ENCODE measurements around the gene RNF40. TPM values are rescaled to one million over a fixed set of nuclear protein-coding genes. Genes with fewer than 3 reads are reported as not detected.
A peak's percentile ranks its signal among the peaks of the same experiment; 100 is the strongest.
"Not testable (repeated sequence)": the region's sequence is repeated elsewhere in the genome, so short reads cannot be mapped to it uniquely, and the experiment has no call there.

RNF40 gene
- total RNA-seq, 4 donors from 2014 or later: 55.3 to 105 (median 77.8) TPM

DNA sequence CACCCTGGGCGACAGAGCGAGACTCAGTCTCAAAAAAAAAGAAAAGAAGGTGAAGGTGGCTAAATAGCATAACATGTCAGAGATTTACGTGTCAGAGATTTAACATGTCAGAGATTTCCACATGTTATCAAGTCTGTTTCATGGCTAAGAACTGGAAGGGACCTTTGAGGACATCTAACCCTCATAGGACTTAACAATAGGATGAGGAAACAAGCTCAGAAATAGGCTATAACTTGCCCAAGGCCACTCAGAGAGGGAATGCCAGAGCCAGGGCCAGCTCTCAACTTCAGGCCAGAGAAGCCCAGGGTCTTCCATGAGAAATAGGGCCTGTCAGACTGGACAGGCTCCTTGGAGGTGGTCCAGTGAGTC, 51.7 kb downstream of the RNF40 start:
- TF ChIP-seq, protein P1, sequence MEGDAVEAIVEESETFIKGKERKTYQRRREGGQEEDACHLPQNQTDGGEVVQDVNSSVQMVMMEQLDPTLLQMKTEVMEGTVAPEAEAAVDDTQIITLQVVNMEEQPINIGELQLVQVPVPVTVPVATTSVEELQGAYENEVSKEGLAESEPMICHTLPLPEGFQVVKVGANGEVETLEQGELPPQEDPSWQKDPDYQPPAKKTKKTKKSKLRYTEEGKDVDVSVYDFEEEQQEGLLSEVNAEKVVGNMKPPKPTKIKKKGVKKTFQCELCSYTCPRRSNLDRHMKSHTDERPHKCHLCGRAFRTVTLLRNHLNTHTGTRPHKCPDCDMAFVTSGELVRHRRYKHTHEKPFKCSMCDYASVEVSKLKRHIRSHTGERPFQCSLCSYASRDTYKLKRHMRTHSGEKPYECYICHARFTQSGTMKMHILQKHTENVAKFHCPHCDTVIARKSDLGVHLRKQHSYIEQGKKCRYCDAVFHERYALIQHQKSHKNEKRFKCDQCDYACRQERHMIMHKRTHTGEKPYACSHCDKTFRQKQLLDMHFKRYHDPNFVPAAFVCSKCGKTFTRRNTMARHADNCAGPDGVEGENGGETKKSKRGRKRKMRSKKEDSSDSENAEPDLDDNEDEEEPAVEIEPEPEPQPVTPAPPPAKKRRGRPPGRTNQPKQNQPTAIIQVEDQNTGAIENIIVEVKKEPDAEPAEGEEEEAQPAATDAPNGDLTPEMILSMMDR (IDR thresholded peaks at IDR 0.05): no peak
- TF ChIP-seq EP300 (IDR thresholded peaks at IDR 0.05; ENCODE audit: low read depth) (no peak), POLR2A (IDR thresholded peaks at IDR 0.05) (no peak), POLR2AphosphoS5 (IDR thresholded peaks at IDR 0.05) (no peak)
- intact Hi-C loops (cut with DNase I; ENCODE audit: low total_unique reads): loop anchor here (5.0 kb wide), 1 partner anchor 58 kb away; no protein-coding TSS in a partner anchor
- H3K36me3 ChIP-seq: no peaks in the 10 kb centered on the region
- H3K9me3 ChIP-seq: no peaks in the 10 kb centered on the region
- H3K4me1 ChIP-seq: peaks cover 0 to 20% (median 8%) of the 10 kb centered on the region in 4 donors
- no peaks in the 10 kb centered on the region for H3K27me3 ChIP-seq
- in situ Hi-C loops (cut with MboI; ENCODE audit: low pct_ligation_motif_present in 1 of 4, low pct_unique_long_range_greater_than_20kb in 1 of 4, low sequenced_read_pairs in 3 of 4): no loop called here
- peak overlapping the region; percentile 12 to 58 (median 42) for H3K4me3 ChIP-seq
- H3K27ac ChIP-seq: peak overlapping the region; percentile 83 to 90 (median 86)
- 90% methylated on average over 3 of the region's 3 CpGs; no CpG with 5 or more reads in 1 of the 2 donors for WGBS, 2 donors (ENCODE audit: low coverage in 1 of 2)
- no peak for DNase-seq

DNA sequence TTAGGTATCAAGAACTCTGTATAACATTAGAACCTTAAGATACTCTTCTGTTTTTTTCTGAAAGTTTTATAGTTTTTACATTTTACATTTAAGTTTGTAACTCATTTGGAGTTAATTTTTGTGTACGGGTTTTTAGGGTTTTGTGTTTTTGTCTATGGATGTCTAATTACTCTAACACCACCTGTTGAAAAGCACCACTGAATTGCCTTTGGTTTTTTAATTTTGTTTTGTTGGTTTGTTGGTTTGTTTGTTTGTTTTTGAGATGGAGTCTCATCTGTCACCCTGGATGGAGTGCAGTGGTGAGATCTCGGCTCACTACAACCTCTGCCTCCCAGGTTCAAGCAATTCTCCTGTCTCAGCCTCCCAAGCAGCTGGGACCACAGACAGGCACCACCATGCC, 54.6 kb downstream of the RNF40 start:
- TF ChIP-seq POLR2AphosphoS5 (IDR thresholded peaks at IDR 0.05): no peak
- TF ChIP-seq EP300 (IDR thresholded peaks at IDR 0.05; ENCODE audit: low read depth): no peak
- TF ChIP-seq, protein P1 (IDR thresholded peaks at IDR 0.05): no peak
- no peak for TF ChIP-seq POLR2A (IDR thresholded peaks at IDR 0.05)
- H3K9me3 ChIP-seq: no peaks in the 10 kb centered on the region
- in situ Hi-C loops (cut with MboI; ENCODE audit: low pct_ligation_motif_present in 1 of 4, low pct_unique_long_range_greater_than_20kb in 1 of 4, low sequenced_read_pairs in 3 of 4): no loop called here
- intact Hi-C loops (cut with DNase I; ENCODE audit: low total_unique reads): no loop called here
- DNase-seq: no peak
- 57 to 63% methylated on average over 2 of the region's 2 CpGs for WGBS, 2 donors (ENCODE audit: low coverage in 1 of 2)
- no peaks in the 10 kb centered on the region for H3K27me3 ChIP-seq
- no peak overlapping the region for H3K4me3 ChIP-seq
- peaks cover 0 to 30% (median 10%) of the 10 kb centered on the region in 4 donors for H3K4me1 ChIP-seq
- H3K36me3 ChIP-seq: no peaks in the 10 kb centered on the region
- no peak overlapping the region for H3K27ac ChIP-seq

DNA sequence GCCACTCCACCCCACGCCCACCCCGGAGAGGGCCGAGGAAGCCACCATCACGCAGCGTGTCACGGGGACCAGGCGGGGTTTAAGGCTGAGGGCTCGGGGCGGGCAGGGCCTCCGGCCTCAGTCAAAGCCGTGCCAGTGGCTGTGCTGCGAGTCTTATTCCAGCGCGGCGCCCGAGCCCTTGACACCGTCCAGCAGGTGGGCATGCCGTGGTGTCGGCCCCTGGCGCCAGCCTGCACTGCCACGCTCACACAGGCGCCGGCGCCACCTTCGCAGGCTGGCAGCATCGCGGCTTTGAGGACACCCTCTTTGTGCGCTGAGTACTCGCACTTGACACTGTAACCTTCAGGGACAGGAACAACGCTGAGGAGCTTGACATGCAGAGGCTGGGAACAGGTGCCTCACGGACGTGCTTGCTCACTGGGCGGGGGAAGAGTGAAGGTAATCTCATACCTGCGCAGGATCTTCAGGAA, 58.9 kb downstream of the RNF40 start:
- peak overlapping the region in 3 of 4 donors; percentile 34 to 61 (median 51) for H3K27ac ChIP-seq

DNA sequence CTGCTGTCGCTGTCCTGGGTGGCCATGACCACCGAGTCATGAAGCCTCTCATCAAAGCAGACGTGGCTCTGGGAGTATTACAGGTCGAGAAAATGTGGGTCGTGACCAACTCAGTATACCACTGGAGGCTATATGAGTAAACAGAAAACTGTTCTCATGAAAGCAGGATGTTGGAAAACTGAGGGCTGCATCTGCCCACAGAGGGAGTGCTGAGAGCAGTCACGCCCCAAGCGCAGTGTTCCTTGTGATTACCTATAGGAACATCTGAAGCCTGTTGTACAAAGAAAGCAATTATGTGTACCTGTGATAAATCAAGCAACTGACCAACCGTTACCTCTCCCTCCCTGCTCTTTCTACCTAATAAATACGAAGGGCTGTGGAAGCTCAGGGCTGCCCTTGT, 59.3 kb downstream of the RNF40 start:
- in situ Hi-C loops (cut with MboI; ENCODE audit: low pct_ligation_motif_present in 1 of 4, low pct_unique_long_range_greater_than_20kb in 1 of 4, low sequenced_read_pairs in 3 of 4); intact Hi-C loops (cut with DNase I; ENCODE audit: low total_unique reads); H3K9me3 ChIP-seq; H3K27me3 ChIP-seq; H3K36me3 ChIP-seq; H3K4me3 ChIP-seq: not testable (repeated sequence)
- H3K4me1 ChIP-seq: peaks cover 0 to 18% (median 2%) of the 10 kb centered on the region in 4 donors
- peak overlapping the region in 3 of 4 donors; percentile 34 to 61 (median 51) for H3K27ac ChIP-seq
- 30 to 67% methylated on average over 2 to 9 of the region's 9 CpGs for WGBS, 2 donors (ENCODE audit: low coverage in 1 of 2)
- DNase-seq: peak; percentile 57

More for the DNA sequence above, 58.9 kb downstream of the RNF40 start:
- H3K36me3 ChIP-seq: no peaks in the 10 kb centered on the region
- TF ChIP-seq, protein P1 (IDR thresholded peaks at IDR 0.05): no peak
- no peak for TF ChIP-seq EP300 (IDR thresholded peaks at IDR 0.05; ENCODE audit: low read depth)
- TF ChIP-seq POLR2AphosphoS5 (IDR thresholded peaks at IDR 0.05): no peak
- 87% methylated on average over 31 of the region's 34 CpGs; no CpG with 5 or more reads in 1 of the 2 donors for WGBS, 2 donors (ENCODE audit: low coverage in 1 of 2)
- peak; percentile 25 for DNase-seq
- intact Hi-C loops (cut with DNase I; ENCODE audit: low total_unique reads): no loop called here
- H3K27me3 ChIP-seq: no peaks in the 10 kb centered on the region
- no peak overlapping the region for H3K4me3 ChIP-seq
- H3K4me1 ChIP-seq: peaks cover 0 to 18% (median 2%) of the 10 kb centered on the region in 4 donors
- no peaks in the 10 kb centered on the region for H3K9me3 ChIP-seq
- in situ Hi-C loops (cut with MboI; ENCODE audit: low pct_ligation_motif_present in 1 of 4, low pct_unique_long_range_greater_than_20kb in 1 of 4, low sequenced_read_pairs in 3 of 4): no loop called here

DNA sequence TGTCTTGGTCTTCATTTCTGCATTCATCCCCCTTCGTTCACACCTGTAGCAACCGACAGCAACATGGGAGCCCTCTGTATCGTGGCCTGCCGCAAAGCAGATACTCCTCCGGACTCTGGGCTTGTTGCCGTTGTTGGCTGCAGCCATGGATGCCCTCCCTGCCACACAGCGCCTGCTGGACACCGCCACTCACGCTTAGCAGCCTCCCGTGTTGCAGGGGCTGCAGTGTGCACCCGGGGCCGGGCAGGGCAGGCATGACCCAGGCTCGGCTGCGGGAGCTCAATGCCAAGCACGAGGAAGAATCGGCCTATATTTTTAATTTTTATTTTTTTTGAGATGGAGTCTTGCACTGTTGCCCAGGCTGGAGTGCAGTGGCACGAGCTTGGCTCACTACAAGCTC, 59.8 kb downstream of the RNF40 start:
- Histone ChIP-seq H3K9me3 (no peaks in the 10 kb centered on the region), H3K4me3 (no peak overlapping the region), H3K27me3 (no peaks in the 10 kb centered on the region), H3K36me3 (no peaks in the 10 kb centered on the region), H3K27ac (peak overlapping the region in 2 of 4 donors; percentile 51 to 61), H3K4me1 (peaks cover 0 to 18% (median 2%) of the 10 kb centered on the region in 4 donors)
- TF ChIP-seq, protein P1 (IDR thresholded peaks at IDR 0.05): no peak
- TF ChIP-seq POLR2A (IDR thresholded peaks at IDR 0.05) (no peak), POLR2AphosphoS5 (IDR thresholded peaks at IDR 0.05) (no peak), EP300 (IDR thresholded peaks at IDR 0.05; ENCODE audit: low read depth) (no peak)
- in situ Hi-C loops (cut with MboI; ENCODE audit: low pct_ligation_motif_present in 1 of 4, low pct_unique_long_range_greater_than_20kb in 1 of 4, low sequenced_read_pairs in 3 of 4) (no loop called here), intact Hi-C loops (cut with DNase I; ENCODE audit: low total_unique reads) (no loop called here)
- no peak for DNase-seq
- 90 to 94% methylated on average over 11 to 17 of the region's 17 CpGs for WGBS, 2 donors (ENCODE audit: low coverage in 1 of 2)

Measured in transverse colon (tissue), 4 donors.